Effector CD4-positive, alpha-beta T cell (primary cell): ENCODE measurements around the gene CACNB2.
"Not testable (repeated sequence)": the region's sequence is repeated elsewhere in the genome, so short reads cannot be mapped to it uniquely, and the experiment has no call there.

ENCODE experiments used
- DNase-seq: peaks from one replicate; pipeline ENCODE4 v3.0.0-alpha.2; 2020

CACNB2 gene

GRCh38 chr10:18202680-18203460, 62.6 kb downstream of the CACNB2 start:
- DNase-seq: no peak

- DNase-seq: no peak
These were observed 63.2 kb downstream of the CACNB2 start for GRCh38 chr10:18203471-18203870.

- DNase-seq: no peak
These were observed 64.0 kb downstream of the CACNB2 start for GRCh38 chr10:18204039-18204835.

- DNase-seq: no peak
These were observed 65.0 kb downstream of the CACNB2 start for GRCh38 chr10:18205098-18205834.

GRCh38 chr10:18208186-18208585, 68.0 kb downstream of the CACNB2 start:
- not testable (repeated sequence) for DNase-seq

GRCh38 chr10:18209241-18209640, 69.0 kb downstream of the CACNB2 start:
- DNase-seq: no peak

- DNase-seq: no peak
These were observed 70.5 kb downstream of the CACNB2 start for GRCh38 chr10:18210711-18211110.

GRCh38 chr10:18211862-18212261, 71.6 kb downstream of the CACNB2 start:
- DNase-seq: no peak

GRCh38 chr10:18213271-18213670, 73.0 kb downstream of the CACNB2 start:
- no peak for DNase-seq

GRCh38 chr10:18214691-18215563, 74.7 kb downstream of the CACNB2 start:
- no peak for DNase-seq

- no peak for DNase-seq
These were observed 76.3 kb downstream of the CACNB2 start for GRCh38 chr10:18216482-18216881.

GRCh38 chr10:18217577-18217976, 77.4 kb downstream of the CACNB2 start:
- DNase-seq: no peak

- DNase-seq: no peak
These were observed 78.9 kb downstream of the CACNB2 start for GRCh38 chr10:18219146-18219545.

- DNase-seq: no peak
These were observed 80.9 kb downstream of the CACNB2 start for GRCh38 chr10:18221123-18221522.

- no peak for DNase-seq
These were observed 81.7 kb downstream of the CACNB2 start for GRCh38 chr10:18221882-18222281.

- no peak for DNase-seq
These were observed 82.6 kb downstream of the CACNB2 start for GRCh38 chr10:18222866-18223265.

GRCh38 chr10:18223898-18224297, 83.7 kb downstream of the CACNB2 start:
- DNase-seq: no peak

GRCh38 chr10:18224626-18225445, 84.6 kb downstream of the CACNB2 start:
- DNase-seq: no peak

- no peak for DNase-seq
These were observed 86.1 kb downstream of the CACNB2 start for GRCh38 chr10:18226336-18226735.

- DNase-seq: no peak
These were observed 89.6 kb downstream of the CACNB2 start for GRCh38 chr10:18229826-18230225.

GRCh38 chr10:18230794-18231193, 90.6 kb downstream of the CACNB2 start:
- DNase-seq: no peak
